ENCODE measurements around the gene IL16.

The IL16 gene

GRCh38 chr15:81185631-81186295 lies 10.9 kb upstream of the IL16 start:
- no peaks in the 10 kb centered on the region for H3K79me2 ChIP-seq (ENCODE audit: insufficient read depth, low read depth)
- H3K27me3 ChIP-seq (ENCODE audit: insufficient read depth, low read depth), result no peaks in the 10 kb centered on the region
- H3K9ac ChIP-seq, result no peak overlapping the region
- H4K20me1 ChIP-seq (ENCODE audit: insufficient read depth), result no peaks in the 10 kb centered on the region
- H3K4me1 ChIP-seq (ENCODE audit: low read depth, poor library complexity, severe bottlenecking), result no peaks in the 10 kb centered on the region
- TF ChIP-seq CTCF (conservative IDR thresholded peaks at IDR 0.05; ENCODE audit: low read depth, low read length), result no peak
- H3K36me3 ChIP-seq (ENCODE audit: insufficient read depth), result no peaks in the 10 kb centered on the region
- no peak overlapping the region for H3K4me3 ChIP-seq (IDR thresholded peaks at IDR 0.05; ENCODE audit: insufficient read depth, low read depth, low read length)
- no peak overlapping the region for H3K4me2 ChIP-seq
- no peak overlapping the region for H2AFZ ChIP-seq (ENCODE audit: low read depth)
- H3K27ac ChIP-seq, result no peak overlapping the region

- Histone ChIP-seq H3K36me3 (ENCODE audit: insufficient read depth) (no peaks in the 10 kb centered on the region), H3K79me2 (ENCODE audit: insufficient read depth, low read depth) (no peaks in the 10 kb centered on the region), H2AFZ (ENCODE audit: low read depth) (no peak overlapping the region), H3K4me3 (IDR thresholded peaks at IDR 0.05; ENCODE audit: insufficient read depth, low read depth, low read length) (no peak overlapping the region), H4K20me1 (ENCODE audit: insufficient read depth) (no peaks in the 10 kb centered on the region), H3K4me1 (ENCODE audit: low read depth, poor library complexity, severe bottlenecking) (no peaks in the 10 kb centered on the region), H3K4me2 (no peak overlapping the region), H3K27me3 (ENCODE audit: insufficient read depth, low read depth) (no peaks in the 10 kb centered on the region), H3K27ac (no peak overlapping the region), H3K9ac (no peak overlapping the region)
- TF ChIP-seq CTCF (conservative IDR thresholded peaks at IDR 0.05; ENCODE audit: low read depth, low read length), result no peak
These were observed 8.3 kb upstream of the IL16 start for GRCh38 chr15:81188354-81188753.

- Histone ChIP-seq H3K4me2 (no peak overlapping the region), H3K9ac (no peak overlapping the region), H2AFZ (ENCODE audit: low read depth) (no peak overlapping the region), H4K20me1 (ENCODE audit: insufficient read depth) (no peaks in the 10 kb centered on the region), H3K36me3 (ENCODE audit: insufficient read depth) (no peaks in the 10 kb centered on the region), H3K27me3 (ENCODE audit: insufficient read depth, low read depth) (no peaks in the 10 kb centered on the region), H3K79me2 (ENCODE audit: insufficient read depth, low read depth) (no peaks in the 10 kb centered on the region), H3K27ac (no peak overlapping the region), H3K4me1 (ENCODE audit: low read depth, poor library complexity, severe bottlenecking) (no peaks in the 10 kb centered on the region), H3K4me3 (IDR thresholded peaks at IDR 0.05; ENCODE audit: insufficient read depth, low read depth, low read length) (no peak overlapping the region)
- no peak for TF ChIP-seq CTCF (conservative IDR thresholded peaks at IDR 0.05; ENCODE audit: low read depth, low read length)
These were observed 6.9 kb upstream of the IL16 start for GRCh38 chr15:81189583-81190283.

GRCh38 chr15:81190922-81191507 lies 5.7 kb upstream of the IL16 start:
- Histone ChIP-seq H3K27ac (no peak overlapping the region), H3K36me3 (ENCODE audit: insufficient read depth) (no peaks in the 10 kb centered on the region), H3K4me3 (IDR thresholded peaks at IDR 0.05; ENCODE audit: insufficient read depth, low read depth, low read length) (no peak overlapping the region), H3K4me2 (no peak overlapping the region), H3K4me1 (ENCODE audit: low read depth, poor library complexity, severe bottlenecking) (no peaks in the 10 kb centered on the region), H3K79me2 (ENCODE audit: insufficient read depth, low read depth) (no peaks in the 10 kb centered on the region), H3K27me3 (ENCODE audit: insufficient read depth, low read depth) (no peaks in the 10 kb centered on the region), H4K20me1 (ENCODE audit: insufficient read depth) (no peaks in the 10 kb centered on the region), H2AFZ (ENCODE audit: low read depth) (no peak overlapping the region), H3K9ac (no peak overlapping the region)
- TF ChIP-seq CTCF (conservative IDR thresholded peaks at IDR 0.05; ENCODE audit: low read depth, low read length), result no peak
